MCF 10A (cell line): ENCODE data around the gene ASB15. TPM values are rescaled to one million over a fixed set of nuclear protein-coding genes. Genes with fewer than 3 reads are reported as not detected.

Experiments used
- BruUV-seq: library from RNA; stranded (reverse); fragments of 400-500 nt; replicated peaks from 2 replicates; lab custom pipeline; 2021; lab: Mats Ljungman, UMichigan
- CTCF ChIA-PET: fragments of 300-600 bp; sonication (Branson Sonifier 250); formaldehyde crosslinking; extraction: SDS; loops from one replicate; lab custom pipeline; 2021; ENCODE audit warnings: antibody characterized with exemption, inconsistent platforms; lab: Yijun Ruan, JAX
- POLR2A ChIA-PET: fragments of 300-600, 350-650 bp; sonication (Branson Sonifier 250); formaldehyde crosslinking; extraction: SDS; loops from one replicate; lab custom pipeline; 2020; ENCODE audit warnings: antibody characterized with exemption, inconsistent platforms; lab: Yijun Ruan, JAX
- DNase-seq: peaks from one replicate; pipeline ENCODE4 v3.0.0-alpha.2; 2018; ENCODE audit not compliant: unreplicated experiment
- H3K27ac Mint-ChIP-seq: one replicate; pipeline ENCODE4 v1.8.0; 2022; ENCODE audit warnings: mild to moderate bottlenecking, low read depth, mixed read lengths; ENCODE audit not compliant: unreplicated experiment
- H3K27me3 Mint-ChIP-seq: one replicate; pipeline ENCODE4 v1.8.0; 2022; ENCODE audit warnings: mixed read lengths; ENCODE audit not compliant: insufficient read depth, unreplicated experiment
- H3K36me3 Mint-ChIP-seq: one replicate; pipeline ENCODE4 v1.8.0; 2022; ENCODE audit warnings: mild to moderate bottlenecking, moderate library complexity, mixed read lengths; ENCODE audit not compliant: insufficient read depth, unreplicated experiment
- H3K4me1 Mint-ChIP-seq: one replicate; pipeline ENCODE4 v1.8.0; 2022; ENCODE audit warnings: mixed read lengths; ENCODE audit not compliant: insufficient read depth, unreplicated experiment
- H3K4me3 Mint-ChIP-seq: one replicate; pipeline ENCODE4 v1.8.0; 2022; ENCODE audit warnings: mild to moderate bottlenecking, moderate library complexity, mixed read lengths; ENCODE audit not compliant: unreplicated experiment
- H3K9me3 Mint-ChIP-seq: one replicate; pipeline ENCODE4 v1.8.0; 2022; ENCODE audit warnings: mixed read lengths; ENCODE audit not compliant: unreplicated experiment
- intact Hi-C: fragments of 100-400 bp; cut with micrococcal nuclease; formaldehyde crosslinking; loops from 2 replicates; pipeline ENCODE4 v1.14.1; 2022
- total RNA-seq: library from RNA; stranded (reverse); gene quantifications from 2 replicates; pipeline ENCODE4 v1.2.3, GENCODE V29; 2022
- TF ChIP-seq, protein P1 (sequence below): fragments of 200-600 bp; IDR thresholded peaks from one replicate; pipeline ENCODE4 v1.8.0; 2022; ENCODE audit warnings: antibody characterized with exemption, mild to moderate bottlenecking; ENCODE audit not compliant: unreplicated experiment

Gene ASB15
- total RNA-seq, 1 experiment from 2014 or later, result not detected

DNA sequence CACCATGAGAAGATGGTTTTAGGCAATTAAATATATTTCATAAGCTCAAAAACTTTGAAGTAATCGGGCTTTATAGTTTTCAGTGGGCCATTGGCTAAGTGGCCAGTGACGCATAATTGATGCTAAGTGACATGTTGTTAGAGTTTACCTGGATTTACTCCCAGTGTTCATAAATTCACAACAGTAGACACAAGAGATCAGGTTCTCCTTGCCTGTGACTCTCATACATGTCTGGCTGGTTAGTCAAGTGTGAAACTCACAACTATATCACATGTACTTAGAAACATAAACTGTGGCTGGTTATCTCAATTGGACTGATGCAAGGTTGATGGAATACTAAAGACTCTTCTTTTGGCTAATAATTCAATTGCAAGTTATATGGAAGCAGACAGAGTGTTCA is 26.2 kb downstream of the ASB15 start:
- no TSS peak for BruUV-seq
- ChIA-PET POLR2A (no interaction called here), CTCF (interaction anchor here (0.8 kb wide), 1 partner anchor 10 kb away, joined by 3 read pairs; no protein-coding TSS in a partner anchor)
- H3K36me3 Mint-ChIP-seq, result no peaks in the 10 kb centered on the region
- intact Hi-C loops, result no loop called here
- H3K4me1 Mint-ChIP-seq, result peaks cover 15% of the 10 kb centered on the region
- H3K9me3 Mint-ChIP-seq, result no peaks in the 10 kb centered on the region
- no peak overlapping the region for H3K4me3 Mint-ChIP-seq
- DNase-seq, result no peak
- H3K27me3 Mint-ChIP-seq, result no peaks in the 10 kb centered on the region
- TF ChIP-seq, protein P1, sequence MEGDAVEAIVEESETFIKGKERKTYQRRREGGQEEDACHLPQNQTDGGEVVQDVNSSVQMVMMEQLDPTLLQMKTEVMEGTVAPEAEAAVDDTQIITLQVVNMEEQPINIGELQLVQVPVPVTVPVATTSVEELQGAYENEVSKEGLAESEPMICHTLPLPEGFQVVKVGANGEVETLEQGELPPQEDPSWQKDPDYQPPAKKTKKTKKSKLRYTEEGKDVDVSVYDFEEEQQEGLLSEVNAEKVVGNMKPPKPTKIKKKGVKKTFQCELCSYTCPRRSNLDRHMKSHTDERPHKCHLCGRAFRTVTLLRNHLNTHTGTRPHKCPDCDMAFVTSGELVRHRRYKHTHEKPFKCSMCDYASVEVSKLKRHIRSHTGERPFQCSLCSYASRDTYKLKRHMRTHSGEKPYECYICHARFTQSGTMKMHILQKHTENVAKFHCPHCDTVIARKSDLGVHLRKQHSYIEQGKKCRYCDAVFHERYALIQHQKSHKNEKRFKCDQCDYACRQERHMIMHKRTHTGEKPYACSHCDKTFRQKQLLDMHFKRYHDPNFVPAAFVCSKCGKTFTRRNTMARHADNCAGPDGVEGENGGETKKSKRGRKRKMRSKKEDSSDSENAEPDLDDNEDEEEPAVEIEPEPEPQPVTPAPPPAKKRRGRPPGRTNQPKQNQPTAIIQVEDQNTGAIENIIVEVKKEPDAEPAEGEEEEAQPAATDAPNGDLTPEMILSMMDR, result no peak
- no peak overlapping the region for H3K27ac Mint-ChIP-seq

DNA sequence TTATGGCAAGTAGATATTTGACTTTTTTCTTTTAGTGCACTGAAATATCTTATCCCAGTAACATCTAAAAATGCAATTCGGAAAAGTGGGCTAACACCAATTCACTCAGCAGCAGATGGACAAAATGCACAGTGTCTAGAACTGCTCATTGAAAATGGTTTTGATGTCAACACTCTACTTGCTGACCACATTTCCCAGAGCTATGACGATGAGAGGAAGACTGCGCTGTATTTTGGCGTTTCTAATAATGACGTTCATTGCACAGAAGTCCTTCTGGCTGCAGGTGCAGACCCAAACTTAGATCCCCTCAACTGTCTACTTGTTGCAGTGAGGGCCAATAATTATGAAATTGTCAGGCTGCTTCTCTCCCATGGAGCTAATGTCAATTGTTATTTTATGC is 27.2 kb downstream of the ASB15 start:
- ChIA-PET POLR2A (no interaction called here), CTCF (interaction anchor here (0.6 to 1.3 kb wide), 4 partner anchors 9 to 48 kb away, joined by 3 to 4 read pairs (median 3); no protein-coding TSS in a partner anchor)
- Mint-ChIP-seq H3K27me3 (no peaks in the 10 kb centered on the region), H3K36me3 (no peaks in the 10 kb centered on the region), H3K4me1 (peaks cover 20% of the 10 kb centered on the region), H3K27ac (no peak overlapping the region), H3K4me3 (no peak overlapping the region), H3K9me3 (no peaks in the 10 kb centered on the region)
- TF ChIP-seq, protein P1, result no peak
- intact Hi-C loops, result no loop called here
- DNase-seq, result no peak
- BruUV-seq, result no TSS peak

DNA sequence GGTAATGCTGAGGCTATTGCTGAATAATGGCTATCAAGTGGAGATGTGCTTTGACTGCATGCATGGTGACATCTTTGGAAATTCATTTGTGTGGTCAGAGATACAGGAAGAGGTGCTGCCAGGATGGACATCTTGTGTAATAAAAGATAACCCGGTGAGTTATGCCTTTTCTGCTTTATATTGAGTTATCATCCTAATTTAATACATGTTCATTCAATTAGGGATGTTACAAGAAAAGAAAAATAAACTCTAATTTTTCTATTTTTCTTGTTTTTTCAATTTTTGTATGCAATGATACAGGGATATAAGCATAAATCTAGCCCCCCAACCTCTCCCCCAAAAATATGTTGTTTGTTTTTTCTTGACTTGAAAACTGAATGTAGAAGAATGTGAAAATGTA is 27.7 kb downstream of the ASB15 start:
- Mint-ChIP-seq H3K27me3 (no peaks in the 10 kb centered on the region), H3K36me3 (no peaks in the 10 kb centered on the region), H3K9me3 (no peaks in the 10 kb centered on the region), H3K4me1 (peaks cover 24% of the 10 kb centered on the region), H3K27ac (no peak overlapping the region), H3K4me3 (no peak overlapping the region)
- intact Hi-C loops, result no loop called here
- BruUV-seq, result no TSS peak
- no peak for DNase-seq
- TF ChIP-seq, protein P1, result no peak
- POLR2A ChIA-PET, result no interaction called here
- CTCF ChIA-PET, result interaction anchor here (0.6 to 1.3 kb wide), 2 partner anchors 21 to 49 kb away, joined by 3 to 4 read pairs; no protein-coding TSS in a partner anchor

DNA sequence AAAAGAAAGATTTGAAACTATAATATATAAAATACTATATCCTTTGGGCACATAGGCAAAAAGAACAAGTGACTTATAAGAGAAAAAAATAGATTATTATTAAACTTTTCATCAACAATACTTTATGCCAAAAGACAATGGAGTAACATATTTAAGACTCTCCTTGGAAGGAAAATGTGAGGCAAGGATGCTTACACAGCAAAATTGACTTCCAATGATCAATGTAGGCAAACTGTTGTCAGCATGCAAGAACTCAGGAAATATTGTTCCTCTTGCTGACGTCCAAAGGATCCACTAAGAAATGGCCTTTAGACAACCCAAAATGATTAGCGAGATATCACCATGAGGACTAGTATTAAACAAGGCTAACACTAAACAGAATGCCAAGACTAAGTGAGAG is 31.2 kb downstream of the ASB15 start:
- POLR2A ChIA-PET, result interaction anchor here (1.3 kb wide), 1 partner anchor 9 kb away, joined by 4 read pairs; no protein-coding TSS in a partner anchor
- Mint-ChIP-seq H3K36me3 (no peaks in the 10 kb centered on the region), H3K4me1 (peaks cover 22% of the 10 kb centered on the region), H3K4me3 (peak overlapping the region; percentile 1), H3K27me3 (no peaks in the 10 kb centered on the region), H3K27ac (peak overlapping the region; percentile 75), H3K9me3 (no peaks in the 10 kb centered on the region)
- CTCF ChIA-PET, result interaction anchor here (0.7 to 1.0 kb wide), 3 partner anchors 9 to 1840 kb away, joined by 3 to 5 read pairs (median 4); no protein-coding TSS in a partner anchor
- no peak for DNase-seq
- no TSS peak for BruUV-seq
- TF ChIP-seq, protein P1, result no peak
- intact Hi-C loops, result loop anchor here (1.0 kb wide), 1 partner anchor 116 kb away; the partner anchor contains the start of gene WASL
